ENCODE results near the gene RUNDC3A. TPM values are rescaled to one million over a fixed set of nuclear protein-coding genes. Genes with fewer than 3 reads are reported as not detected.
A peak's percentile ranks its signal among the peaks of the same experiment; 100 is the strongest.
"Not testable (repeated sequence)": the region's sequence is repeated elsewhere in the genome, so short reads cannot be mapped to it uniquely, and the experiment has no call there.

RUNDC3A gene
- total RNA-seq, 1 experiment from 2014 or later = 0.28 TPM

DNA sequence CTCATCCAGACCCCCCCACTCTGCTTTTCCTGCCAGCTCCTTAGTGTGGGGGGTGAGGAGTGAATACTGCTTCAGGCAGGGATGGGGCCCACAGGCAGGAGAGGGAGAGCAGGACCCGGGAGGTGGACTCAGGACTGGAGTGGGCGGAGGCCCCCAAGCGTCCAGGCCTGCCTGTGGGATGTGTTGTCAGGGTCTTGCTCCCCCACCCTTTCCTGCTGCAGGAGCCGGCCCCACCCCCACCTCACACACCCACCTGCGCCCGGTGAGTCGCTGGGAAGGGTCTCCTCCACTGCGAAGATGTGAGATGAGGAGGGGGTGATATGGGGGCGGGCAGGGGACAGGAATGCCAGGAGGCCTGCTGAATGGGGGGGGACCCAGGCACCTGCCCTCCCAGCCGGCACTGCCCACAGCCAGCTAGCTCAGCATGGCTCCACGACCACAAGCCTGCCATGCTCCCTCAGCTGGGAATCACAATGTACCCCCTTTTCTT, 54.1 kb downstream of the RUNDC3A start:
- POLR2A ChIA-PET = interaction anchor here (1.1 to 1.7 kb wide), 2 partner anchors 141 to 177 kb away, joined by 4 to 8 read pairs; partner anchors contain the start of gene TMUB2
- DNase-seq (ENCODE audit: unreplicated experiment) = no peak
- Mint-ChIP-seq H3K27me3 (ENCODE audit: insufficient read depth, unreplicated experiment) (peaks cover 29% of the 10 kb centered on the region), H3K9me3 (ENCODE audit: unreplicated experiment) (no peaks in the 10 kb centered on the region), H3K4me1 (ENCODE audit: insufficient read depth, unreplicated experiment) (no peaks in the 10 kb centered on the region), H3K27ac (ENCODE audit: low read depth, unreplicated experiment) (no peak overlapping the region), H3K36me3 (ENCODE audit: insufficient read depth, unreplicated experiment) (peaks cover 6% of the 10 kb centered on the region), H3K4me3 (ENCODE audit: unreplicated experiment) (no peak overlapping the region)
- TF ChIP-seq, protein P1, sequence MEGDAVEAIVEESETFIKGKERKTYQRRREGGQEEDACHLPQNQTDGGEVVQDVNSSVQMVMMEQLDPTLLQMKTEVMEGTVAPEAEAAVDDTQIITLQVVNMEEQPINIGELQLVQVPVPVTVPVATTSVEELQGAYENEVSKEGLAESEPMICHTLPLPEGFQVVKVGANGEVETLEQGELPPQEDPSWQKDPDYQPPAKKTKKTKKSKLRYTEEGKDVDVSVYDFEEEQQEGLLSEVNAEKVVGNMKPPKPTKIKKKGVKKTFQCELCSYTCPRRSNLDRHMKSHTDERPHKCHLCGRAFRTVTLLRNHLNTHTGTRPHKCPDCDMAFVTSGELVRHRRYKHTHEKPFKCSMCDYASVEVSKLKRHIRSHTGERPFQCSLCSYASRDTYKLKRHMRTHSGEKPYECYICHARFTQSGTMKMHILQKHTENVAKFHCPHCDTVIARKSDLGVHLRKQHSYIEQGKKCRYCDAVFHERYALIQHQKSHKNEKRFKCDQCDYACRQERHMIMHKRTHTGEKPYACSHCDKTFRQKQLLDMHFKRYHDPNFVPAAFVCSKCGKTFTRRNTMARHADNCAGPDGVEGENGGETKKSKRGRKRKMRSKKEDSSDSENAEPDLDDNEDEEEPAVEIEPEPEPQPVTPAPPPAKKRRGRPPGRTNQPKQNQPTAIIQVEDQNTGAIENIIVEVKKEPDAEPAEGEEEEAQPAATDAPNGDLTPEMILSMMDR (IDR thresholded peaks at IDR 0.05; ENCODE audit: unreplicated experiment) = no peak
- no TSS peak for BruUV-seq (replicated peaks)
- CTCF ChIA-PET = interaction anchor here (0.6 to 2.1 kb wide), 9 partner anchors 9 to 141 kb away, joined by 3 to 8 read pairs (median 4); no protein-coding TSS in a partner anchor
- intact Hi-C loops (cut with micrococcal nuclease) = no loop called here

GRCh38 chr17:44362949-44363612, 54.7 kb downstream of the RUNDC3A start:
- Mint-ChIP-seq H3K9me3 (ENCODE audit: unreplicated experiment) (no peaks in the 10 kb centered on the region), H3K4me3 (ENCODE audit: unreplicated experiment) (peak overlapping the region; percentile 70), H3K36me3 (ENCODE audit: insufficient read depth, unreplicated experiment) (peaks cover 6% of the 10 kb centered on the region), H3K27me3 (ENCODE audit: insufficient read depth, unreplicated experiment) (peaks cover 35% of the 10 kb centered on the region), H3K27ac (ENCODE audit: low read depth, unreplicated experiment) (no peak overlapping the region), H3K4me1 (ENCODE audit: insufficient read depth, unreplicated experiment) (no peaks in the 10 kb centered on the region)
- ChIA-PET CTCF (interaction anchor here (0.5 to 2.1 kb wide), 20 partner anchors 9 to 1237 kb away, joined by 3 to 8 read pairs (median 3); partner anchors contain the start of genes ASB16 and FZD2), POLR2A (interaction anchor here (0.7 to 1.7 kb wide), 4 partner anchors 19 to 177 kb away, joined by 4 to 9 read pairs (median 6); partner anchors contain the start of genes GRN and TMUB2)
- DNase-seq (ENCODE audit: unreplicated experiment) = no peak
- TF ChIP-seq, protein P1 (IDR thresholded peaks at IDR 0.05; ENCODE audit: unreplicated experiment) = no peak
- intact Hi-C loops (cut with micrococcal nuclease) = no loop called here
- no TSS peak for BruUV-seq (replicated peaks)

GRCh38 chr17:44363613-44364159, 55.3 kb downstream of the RUNDC3A start, which contains the start of gene FAM171A2:
Gene FAM171A2, minus strand, starts transcription at chr17:44363853. Its CDS starts 139 bp downstream, at chr17:44363714.
- TF ChIP-seq, protein P1 (IDR thresholded peaks at IDR 0.05; ENCODE audit: unreplicated experiment) = peak; percentile 83
- intact Hi-C loops (cut with micrococcal nuclease) = no loop called here
- no TSS peak for BruUV-seq (replicated peaks)
- H3K36me3 Mint-ChIP-seq (ENCODE audit: insufficient read depth, unreplicated experiment) = peaks cover 6% of the 10 kb centered on the region
- ChIA-PET POLR2A (interaction anchor here (0.7 to 1.7 kb wide), 3 partner anchors 19 to 178 kb away, joined by 5 to 9 read pairs (median 8); partner anchors contain the start of genes GRN and TMUB2), CTCF (interaction anchor here (0.5 to 2.1 kb wide), 15 partner anchors 10 to 252 kb away, joined by 3 to 8 read pairs (median 3); partner anchors contain the start of genes ASB16 and FZD2)
- peak; percentile 39 for DNase-seq (ENCODE audit: unreplicated experiment)
- no peak within 1 kb of the TSS for H3K27ac Mint-ChIP-seq (ENCODE audit: low read depth, unreplicated experiment)
- peaks cover 37% of the 10 kb centered on the region for H3K27me3 Mint-ChIP-seq (ENCODE audit: insufficient read depth, unreplicated experiment)
- peak within 1 kb of the TSS; percentile 70 for H3K4me3 Mint-ChIP-seq (ENCODE audit: unreplicated experiment)
- no peaks in the 10 kb centered on the region for H3K4me1 Mint-ChIP-seq (ENCODE audit: insufficient read depth, unreplicated experiment)
- H3K9me3 Mint-ChIP-seq (ENCODE audit: unreplicated experiment) = no peaks in the 10 kb centered on the region

- BruUV-seq (replicated peaks); H3K36me3 Mint-ChIP-seq (ENCODE audit: insufficient read depth, unreplicated experiment); POLR2A ChIA-PET; intact Hi-C loops (cut with micrococcal nuclease); H3K27ac Mint-ChIP-seq (ENCODE audit: low read depth, unreplicated experiment); H3K4me3 Mint-ChIP-seq (ENCODE audit: unreplicated experiment); H3K4me1 Mint-ChIP-seq (ENCODE audit: insufficient read depth, unreplicated experiment); DNase-seq (ENCODE audit: unreplicated experiment); H3K9me3 Mint-ChIP-seq (ENCODE audit: unreplicated experiment): not testable (repeated sequence)
- peaks cover 37% of the 10 kb centered on the region for H3K27me3 Mint-ChIP-seq (ENCODE audit: insufficient read depth, unreplicated experiment)
- CTCF ChIA-PET = interaction anchor here (0.6 to 1.1 kb wide), 5 partner anchors 30 to 297 kb away, joined by 3 to 4 read pairs (median 3); no protein-coding TSS in a partner anchor
Measured at GRCh38 chr17:44365051-44365450, 56.6 kb downstream of the RUNDC3A start.
